ENCODE results near the gene PTPRG.

DNA sequence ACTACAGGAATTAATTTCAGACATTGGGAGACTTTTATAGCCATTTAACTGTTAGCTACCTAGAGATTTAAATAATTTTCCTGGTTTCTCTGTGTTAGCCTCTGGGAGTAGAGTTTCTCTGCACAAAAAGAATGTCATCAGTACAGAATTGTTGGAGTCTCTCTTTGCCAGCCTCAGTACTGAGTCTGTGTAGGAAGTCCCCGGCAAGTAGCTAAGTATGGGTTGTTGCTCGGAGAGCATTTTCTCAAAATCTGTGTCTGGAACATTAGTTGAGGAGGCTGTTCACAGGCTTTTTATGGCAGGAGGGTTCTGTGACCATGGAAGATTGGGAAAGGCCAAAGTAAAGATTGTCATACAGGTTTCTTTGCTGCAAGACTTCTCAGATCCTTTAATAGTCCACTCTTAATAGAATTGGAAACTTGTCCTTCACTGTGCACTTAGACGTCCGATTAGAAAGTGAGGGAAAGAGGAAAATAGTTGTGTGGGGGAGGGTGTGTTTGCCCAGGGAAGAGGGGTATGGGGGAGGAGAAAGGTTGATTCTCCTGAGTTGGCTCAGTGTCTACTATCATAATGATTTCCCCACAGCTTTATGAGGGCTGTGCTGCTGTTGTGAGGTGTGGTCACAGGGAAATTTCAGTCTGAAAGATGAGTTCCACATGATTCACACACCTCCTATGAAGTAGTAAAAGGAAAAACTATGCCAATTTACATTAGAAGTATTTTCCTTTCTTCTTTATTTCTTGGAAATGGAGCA lies 207.1 kb downstream of the PTPRG start:
- TF ChIP-seq, protein P1, sequence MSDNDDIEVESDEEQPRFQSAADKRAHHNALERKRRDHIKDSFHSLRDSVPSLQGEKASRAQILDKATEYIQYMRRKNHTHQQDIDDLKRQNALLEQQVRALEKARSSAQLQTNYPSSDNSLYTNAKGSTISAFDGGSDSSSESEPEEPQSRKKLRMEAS (IDR thresholded peaks at IDR 0.05): no peak
- TF ChIP-seq CEBPB (IDR thresholded peaks at IDR 0.05): no peak
- no peak for TF ChIP-seq EGR1 (IDR thresholded peaks at IDR 0.05)
- TF ChIP-seq TAF1 (IDR thresholded peaks at IDR 0.05; ENCODE audit: low read depth): no peak
